Measurements from ENCODE around the gene POMGNT2. TPM values are rescaled to one million over a fixed set of nuclear protein-coding genes. Genes with fewer than 3 reads are reported as not detected.

Gene POMGNT2
- total RNA-seq, 1 experiment from 2014 or later, result 45.7 TPM

DNA sequence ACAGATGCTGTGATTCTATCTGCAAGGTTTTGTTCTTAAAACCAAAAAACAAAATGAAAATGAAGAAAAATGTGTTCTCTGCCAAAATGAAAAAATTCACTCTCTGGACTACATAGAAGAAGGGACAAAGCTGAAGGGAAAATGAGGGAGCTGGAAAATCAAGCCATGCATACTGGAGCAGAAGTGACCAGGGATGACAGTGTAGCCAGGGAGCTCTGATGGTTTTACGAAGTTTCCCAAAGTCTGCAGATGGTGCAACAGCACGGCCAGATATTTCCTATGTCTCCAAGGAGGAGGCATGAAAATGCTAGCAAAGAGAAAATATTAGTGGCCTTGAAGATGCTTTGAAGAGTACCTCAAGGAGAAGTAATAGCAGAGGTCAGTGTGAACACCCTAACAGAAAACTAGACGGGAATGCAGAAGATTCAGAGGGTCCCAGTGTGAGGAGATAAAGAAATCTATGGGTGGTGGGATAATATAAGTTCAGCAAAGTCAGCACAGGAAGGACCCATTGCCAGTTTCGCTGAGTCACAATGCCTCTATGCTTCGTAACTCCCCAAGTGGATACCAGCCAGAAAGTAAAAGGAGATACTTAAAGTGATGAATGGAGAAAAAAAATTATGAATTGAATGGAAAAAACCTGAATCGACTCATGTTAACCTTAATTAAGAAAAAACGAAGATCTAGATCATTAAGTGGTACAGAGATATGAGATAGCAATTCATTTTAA is 39.0 kb upstream of the POMGNT2 start:
- ATAC-seq, result peak; percentile 90
- peaks cover 14% of the 10 kb centered on the region for H3K4me1 ChIP-seq (ENCODE audit: insufficient read depth, low read length)
- TF ChIP-seq EZH2 (IDR thresholded peaks at IDR 0.05; ENCODE audit: low read length, unreplicated experiment), result no peak
- TF ChIP-seq EZH2phosphoT487 (IDR thresholded peaks at IDR 0.05; ENCODE audit: borderline replicate concordance, low read length), result no peak
- TF ChIP-seq, protein P1, sequence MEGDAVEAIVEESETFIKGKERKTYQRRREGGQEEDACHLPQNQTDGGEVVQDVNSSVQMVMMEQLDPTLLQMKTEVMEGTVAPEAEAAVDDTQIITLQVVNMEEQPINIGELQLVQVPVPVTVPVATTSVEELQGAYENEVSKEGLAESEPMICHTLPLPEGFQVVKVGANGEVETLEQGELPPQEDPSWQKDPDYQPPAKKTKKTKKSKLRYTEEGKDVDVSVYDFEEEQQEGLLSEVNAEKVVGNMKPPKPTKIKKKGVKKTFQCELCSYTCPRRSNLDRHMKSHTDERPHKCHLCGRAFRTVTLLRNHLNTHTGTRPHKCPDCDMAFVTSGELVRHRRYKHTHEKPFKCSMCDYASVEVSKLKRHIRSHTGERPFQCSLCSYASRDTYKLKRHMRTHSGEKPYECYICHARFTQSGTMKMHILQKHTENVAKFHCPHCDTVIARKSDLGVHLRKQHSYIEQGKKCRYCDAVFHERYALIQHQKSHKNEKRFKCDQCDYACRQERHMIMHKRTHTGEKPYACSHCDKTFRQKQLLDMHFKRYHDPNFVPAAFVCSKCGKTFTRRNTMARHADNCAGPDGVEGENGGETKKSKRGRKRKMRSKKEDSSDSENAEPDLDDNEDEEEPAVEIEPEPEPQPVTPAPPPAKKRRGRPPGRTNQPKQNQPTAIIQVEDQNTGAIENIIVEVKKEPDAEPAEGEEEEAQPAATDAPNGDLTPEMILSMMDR (conservative IDR thresholded peaks at IDR 0.05; ENCODE audit: low read depth, low read length), result no peak
- H3K4me2 ChIP-seq (ENCODE audit: low read length), result peak overlapping the region; percentile 46; the same call in 1 of the 2 replicates
- H3K9me3 ChIP-seq (ENCODE audit: low read length), result no peaks in the 10 kb centered on the region
- peak overlapping the region; percentile 50 for H3K27ac ChIP-seq (ENCODE audit: low read length)
- no peaks in the 10 kb centered on the region for H3K27me3 ChIP-seq (ENCODE audit: low read length)
- H3K36me3 ChIP-seq (ENCODE audit: low read depth, low read length), result no peaks in the 10 kb centered on the region
- no peaks in the 10 kb centered on the region for H3K79me2 ChIP-seq (ENCODE audit: low read length)
- H4K20me1 ChIP-seq (ENCODE audit: low read length), result no peaks in the 10 kb centered on the region
- no peaks in the 10 kb centered on the region for H3K9me2 ChIP-seq (replicated peaks; ENCODE audit: low read length)
- no peaks in the 10 kb centered on the region for H3F3A ChIP-seq (ENCODE audit: low read length, unreplicated experiment)
- DNase-seq, result peak; percentile 76
- H3K9ac ChIP-seq (ENCODE audit: low read length), result peak overlapping the region; percentile 5; the same call in 1 of the 2 replicates
- no peak overlapping the region for H3K4me3 ChIP-seq (ENCODE audit: low read length)
- ChIA-PET POLR2A (ENCODE audit: unreplicated experiment) (interaction anchor here (0.6 kb wide), 1 partner anchor 17 kb away, joined by 6 read pairs; no protein-coding TSS in a partner anchor), CTCF (no interaction called here)
- intact Hi-C loops (cut with micrococcal nuclease), result no loop called here
- no TSS peak for BruUV-seq (replicated peaks)
- H2AFZ ChIP-seq (ENCODE audit: low read length), result peak overlapping the region; percentile 67

DNA sequence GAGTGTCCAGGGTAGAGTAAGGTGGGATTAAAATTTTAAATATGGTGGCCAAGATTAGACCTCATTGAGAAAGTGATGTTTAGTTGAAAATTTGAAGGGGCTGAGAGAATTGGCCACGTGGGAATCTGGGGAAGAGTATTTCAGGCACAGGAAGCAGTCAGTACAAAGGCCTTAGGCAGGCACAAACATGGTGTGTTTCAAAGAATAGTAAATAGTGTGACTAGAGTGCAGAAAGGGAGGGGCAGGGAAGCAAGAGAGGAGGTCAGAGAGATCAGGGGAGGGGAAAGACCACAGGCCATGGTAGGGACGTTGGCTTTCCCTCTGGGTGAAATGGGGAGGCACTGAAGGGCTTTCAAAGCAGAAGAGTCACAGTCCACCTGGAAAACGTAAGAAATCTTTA is 36.6 kb upstream of the POMGNT2 start:
- TF ChIP-seq EZH2phosphoT487 (IDR thresholded peaks at IDR 0.05; ENCODE audit: borderline replicate concordance, low read length) (no peak), EZH2 (IDR thresholded peaks at IDR 0.05; ENCODE audit: low read length, unreplicated experiment) (no peak)
- TF ChIP-seq, protein P1 (conservative IDR thresholded peaks at IDR 0.05; ENCODE audit: low read depth, low read length), result no peak
- POLR2A ChIA-PET (ENCODE audit: unreplicated experiment), result interaction anchor here (0.6 kb wide), 1 partner anchor 1038 kb away, joined by 8 read pairs; no protein-coding TSS in a partner anchor
- H3K27ac ChIP-seq (ENCODE audit: low read length), result no peak overlapping the region
- no peaks in the 10 kb centered on the region for H3K9me2 ChIP-seq (replicated peaks; ENCODE audit: low read length)
- no peak overlapping the region for H3K9ac ChIP-seq (ENCODE audit: low read length)
- DNase-seq (no peak), ATAC-seq (no peak)
- H3K9me3 ChIP-seq (ENCODE audit: low read length), result no peaks in the 10 kb centered on the region
- CTCF ChIA-PET, result no interaction called here
- intact Hi-C loops (cut with micrococcal nuclease), result no loop called here
- no peaks in the 10 kb centered on the region for H4K20me1 ChIP-seq (ENCODE audit: low read length)
- BruUV-seq (replicated peaks), result no TSS peak
- no peak overlapping the region for H3K4me2 ChIP-seq (ENCODE audit: low read length)
- no peaks in the 10 kb centered on the region for H3F3A ChIP-seq (ENCODE audit: low read length, unreplicated experiment)
- H3K4me3 ChIP-seq (ENCODE audit: low read length), result no peak overlapping the region
- no peaks in the 10 kb centered on the region for H3K27me3 ChIP-seq (ENCODE audit: low read length)
- H3K79me2 ChIP-seq (ENCODE audit: low read length), result no peaks in the 10 kb centered on the region
- no peaks in the 10 kb centered on the region for H3K36me3 ChIP-seq (ENCODE audit: low read depth, low read length)
- peaks cover 14% of the 10 kb centered on the region for H3K4me1 ChIP-seq (ENCODE audit: insufficient read depth, low read length)
- H2AFZ ChIP-seq (ENCODE audit: low read length), result 0 out of 2 replicates have a peak overlapping the region, but pooled peaks have one; percentile 22

Data from PC-3 (cell line).